Pancreas (tissue), 10 donors: Measurements from ENCODE around the gene SPECC1L. TPM values are rescaled to one million over a fixed set of nuclear protein-coding genes. Genes with fewer than 3 reads are reported as not detected.

Source experiments
- ATAC-seq, 4 donors: fragments of 200-7000 bp; cut with Tn5 transposase; one replicate each; pipeline versions ENCODE4 v1.8.0 to v1.9.1; 2020; ENCODE audit warnings: mild to moderate bottlenecking in 4 of 4, moderate library complexity in 4 of 4
- DNase-seq, 6 donors: peaks; one replicate each; pipeline ENCODE4 v3.0.0-alpha.2; 2020
- FAIRE-seq: peaks from 2 replicates; lab custom pipeline; 2012; peaks lifted over from hg19 to GRCh38; lab: Jason Lieb, UNC
- H3K27ac ChIP-seq, 4 donors: fragments of 200-600 bp; sonication (generic); 1 replicate in 3 of 4; 2 replicates in 1 of 4; pipeline versions ENCODE4 v1.5.0 to v1.8.0; 2020
- H3K27me3 ChIP-seq, 4 donors: fragments of 200-600 bp; one replicate each; pipeline ENCODE4 v1.8.0; 2021
- H3K36me3 ChIP-seq, 3 donors: fragments of 200-600 bp; sonication (generic) in 1 of 3; one replicate each; pipeline versions ENCODE4 v1.5.0 to v1.8.0; 2020 to 2021
- H3K4me1 ChIP-seq, 3 donors: fragments of 200-600 bp; one replicate each; pipeline ENCODE4 v1.8.0; 2021
- H3K4me3 ChIP-seq, 4 donors: fragments of 200-600 bp; sonication (generic) in 2 of 4; one replicate each; pipeline versions ENCODE4 v1.5.0 to v1.8.0; 2020 to 2021
- H3K9me3 ChIP-seq, 4 donors: fragments of 200-600 bp; one replicate each; pipeline ENCODE4 v1.8.0; 2021
- CTCF ChIP-seq, 4 donors: fragments of 200-600 bp; sonication (generic) in 3 of 4; IDR thresholded peaks; one replicate each; pipeline versions ENCODE4 v1.5.0 to v1.8.0; 2021; ENCODE audit warnings: antibody characterized with exemption in 4 of 4
- WGBS, 2 donors: extraction: QIAGEN DNeasy Blood & Tissue Kit; methylation state at CpG; one replicate each; pipeline ENCODE4 v1.1.7; 2013; 5-methylcytosine and 5-hydroxymethylcytosine counted together
- intact Hi-C, 3 donors: fragments of 100-400 bp; cut with DNase I; formaldehyde crosslinking; loops; one replicate each; pipeline versions ENCODE4 v1.11.1 to v1.14.2; 2022
- polyA plus RNA-seq, 2 donors: library from polyadenylated mRNA; stranded (reverse); fragments of 200-250 nt; gene quantifications; one replicate each; pipeline ENCODE4 v1.2.3, GENCODE V29; 2013
- total RNA-seq, 6 donors: library from RNA; stranded (reverse); fragmentation: NEBNext Ultra II Directional in 4 of 6; extraction: Animal tissue kit (Norgen Biotek cat#: 25700) in 4 of 6; gene quantifications; one replicate each; pipeline versions ENCODE4 v1.2.1 to v1.2.4, GENCODE V29; 2021 to 2023
- donor health status: healthy with polysubstance abuse.
- donor health status: DM: no; HTN: no; CAD: no; lungs with moderate emphysema.
- donor health status: DM: no; HTN: no; CAD: no.
- donor health status: control.
- donor health status: control.
- donor health status: Bipolar disorder and iron deficiency.
- donor health status: DM: yes; HTN: yes; CAD: no.
- donor health status: DM: no; HTN: no; CAD: no.
- donor health status: DM: no; HTN: no; CAD: no.
- donor health status: DM: yes; HTN: yes; CAD: no.

Gene SPECC1L
- total and polyA plus RNA-seq, 8 donors, result 8.6 to 36.3 (median 26.5) TPM

GRCh38 chr22:24436553-24436952 lies 165.9 kb downstream of the SPECC1L start:
- DNase-seq (no peak), ATAC-seq (no peak), FAIRE-seq (no peak)
- Histone ChIP-seq H3K9me3 (no peaks in the 10 kb centered on the region), H3K4me1 (no peaks in the 10 kb centered on the region), H3K4me3 (no peak overlapping the region), H3K27me3 (no peaks in the 10 kb centered on the region), H3K36me3 (no peaks in the 10 kb centered on the region), H3K27ac (no peak overlapping the region)
- intact Hi-C loops, result no loop called here
- WGBS, 2 donors, result 77 to 79% methylated on average over 3 of the region's 3 CpGs
- TF ChIP-seq CTCF (IDR thresholded peaks at IDR 0.05), result no peak

- no peaks in the 10 kb centered on the region for H3K27me3 ChIP-seq
- no peaks in the 10 kb centered on the region for H3K36me3 ChIP-seq
- TF ChIP-seq CTCF (IDR thresholded peaks at IDR 0.05), result no peak
- FAIRE-seq (no peak), ATAC-seq (no peak), DNase-seq (no peak)
- intact Hi-C loops, result no loop called here
- no peaks in the 10 kb centered on the region for H3K4me1 ChIP-seq
- H3K4me3 ChIP-seq, result no peak overlapping the region
- H3K9me3 ChIP-seq, result no peaks in the 10 kb centered on the region
- no peak overlapping the region for H3K27ac ChIP-seq
- 85 to 87% methylated on average over 4 of the region's 4 CpGs for WGBS, 2 donors
Measured at GRCh38 chr22:24437091-24437490, 166.5 kb downstream of the SPECC1L start.

GRCh38 chr22:24437741-24438328 lies 167.2 kb downstream of the SPECC1L start:
- no peaks in the 10 kb centered on the region for H3K36me3 ChIP-seq
- no peak for FAIRE-seq
- no peak overlapping the region for H3K4me3 ChIP-seq
- 87 to 90% methylated on average over 5 of the region's 5 CpGs for WGBS, 2 donors
- TF ChIP-seq CTCF (IDR thresholded peaks at IDR 0.05), result no peak
- H3K27me3 ChIP-seq, result no peaks in the 10 kb centered on the region
- no peak for ATAC-seq
- H3K9me3 ChIP-seq, result no peaks in the 10 kb centered on the region
- no peaks in the 10 kb centered on the region for H3K4me1 ChIP-seq
- DNase-seq, result no peak
- H3K27ac ChIP-seq, result no peak overlapping the region
- intact Hi-C loops, result no loop called here

- DNase-seq (no peak), ATAC-seq (no peak), FAIRE-seq (no peak)
- Histone ChIP-seq H3K36me3 (no peaks in the 10 kb centered on the region), H3K9me3 (no peaks in the 10 kb centered on the region), H3K4me3 (no peak overlapping the region), H3K4me1 (no peaks in the 10 kb centered on the region), H3K27ac (no peak overlapping the region), H3K27me3 (no peaks in the 10 kb centered on the region)
- WGBS, 2 donors, result 92% methylated on average over 10 of the region's 10 CpGs
- no peak for TF ChIP-seq CTCF (IDR thresholded peaks at IDR 0.05)
- intact Hi-C loops, result no loop called here
Measured at GRCh38 chr22:24440270-24440717, 169.7 kb downstream of the SPECC1L start.

GRCh38 chr22:24440718-24441405 lies 170.2 kb downstream of the SPECC1L start:
- TF ChIP-seq CTCF (IDR thresholded peaks at IDR 0.05), result no peak
- Histone ChIP-seq H3K4me1 (no peaks in the 10 kb centered on the region), H3K27me3 (no peaks in the 10 kb centered on the region), H3K9me3 (no peaks in the 10 kb centered on the region), H3K4me3 (no peak overlapping the region), H3K36me3 (no peaks in the 10 kb centered on the region), H3K27ac (no peak overlapping the region)
- ATAC-seq (no peak), FAIRE-seq (no peak), DNase-seq (peak in 1 of 6 donors; percentile 45)
- intact Hi-C loops, result no loop called here
- WGBS, 2 donors, result 92 to 93% methylated on average over 30 of the region's 30 CpGs
